ENCODE measurements around the gene HDAC4.

DNA sequence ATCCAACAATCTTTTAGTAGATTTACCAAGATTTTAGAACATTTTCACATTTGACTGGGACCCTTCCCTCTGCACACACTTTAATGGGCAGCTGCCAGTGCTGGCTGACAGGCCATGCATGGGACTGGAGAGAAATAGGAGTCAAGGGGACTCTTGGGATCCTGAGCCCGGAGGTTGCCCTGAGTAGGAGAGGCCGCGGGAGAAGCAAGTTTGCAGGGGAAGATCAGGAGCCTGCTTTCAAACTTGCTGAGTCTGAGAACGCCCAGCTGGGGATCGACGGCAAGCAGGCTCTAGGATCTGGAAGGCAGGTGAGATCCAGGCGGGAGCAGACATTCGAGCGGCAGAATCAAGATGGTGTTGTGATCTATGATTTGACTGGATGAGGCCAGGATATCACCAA is 186.1 kb downstream of the HDAC4 start:
- TF ChIP-seq SMC3 (IDR thresholded peaks at IDR 0.05; ENCODE audit: borderline replicate concordance, low read length) (no peak), SP1 (IDR thresholded peaks at IDR 0.05; ENCODE audit: low read depth, low read length) (no peak)

Measured in GM12878 (cell line).